Non-pigmented ciliary epithelial cell (primary cell): ENCODE measurements around the gene DOCK1.
A peak's percentile ranks its signal among the peaks of the same experiment; 100 is the strongest.

Experiments
- DNase-seq: peaks from one replicate; pipeline ENCODE4 v3.0.0-alpha.2; 2010; ENCODE audit warnings: low read depth

DOCK1 gene

DNA sequence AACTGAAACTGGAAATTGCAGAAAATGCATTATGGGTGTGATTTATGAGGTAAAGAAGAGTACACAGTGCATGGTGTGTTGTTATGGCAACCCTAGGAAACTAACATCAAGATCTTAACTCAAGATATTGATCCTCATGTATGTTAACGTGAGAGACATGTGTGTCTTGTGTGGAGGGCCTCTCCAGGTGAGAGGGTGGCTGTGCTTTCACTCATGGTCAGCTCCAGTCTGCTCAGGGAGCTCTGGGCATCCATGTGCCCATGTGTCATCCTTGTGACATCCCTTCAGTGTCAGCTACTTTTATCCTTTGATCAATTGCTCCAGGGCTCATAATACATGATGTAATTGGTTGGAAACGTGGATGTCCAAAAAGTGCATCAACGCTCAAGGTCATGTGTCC, 316.1 kb downstream of the DOCK1 start:
- DNase-seq: no peak

DNA sequence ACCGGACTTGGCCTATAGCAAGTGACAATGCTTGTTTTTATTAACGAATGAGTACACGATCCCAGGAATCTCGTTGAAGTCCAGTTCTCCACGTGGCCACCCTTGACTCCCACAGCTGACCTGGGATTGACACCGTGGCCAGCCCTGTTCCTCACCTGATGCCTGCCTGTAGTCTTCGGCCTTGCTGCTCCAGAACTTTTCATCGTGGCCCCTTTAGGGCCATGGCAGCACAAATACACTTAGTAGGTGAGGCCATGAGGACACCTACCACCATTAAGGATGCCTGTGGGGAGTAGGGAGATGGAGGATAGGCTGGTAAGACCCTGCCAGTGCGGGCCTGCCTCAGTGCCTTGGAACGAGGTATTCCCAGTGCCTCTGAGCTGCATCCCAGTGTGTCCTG, 321.8 kb downstream of the DOCK1 start:
- no peak for DNase-seq

DNA sequence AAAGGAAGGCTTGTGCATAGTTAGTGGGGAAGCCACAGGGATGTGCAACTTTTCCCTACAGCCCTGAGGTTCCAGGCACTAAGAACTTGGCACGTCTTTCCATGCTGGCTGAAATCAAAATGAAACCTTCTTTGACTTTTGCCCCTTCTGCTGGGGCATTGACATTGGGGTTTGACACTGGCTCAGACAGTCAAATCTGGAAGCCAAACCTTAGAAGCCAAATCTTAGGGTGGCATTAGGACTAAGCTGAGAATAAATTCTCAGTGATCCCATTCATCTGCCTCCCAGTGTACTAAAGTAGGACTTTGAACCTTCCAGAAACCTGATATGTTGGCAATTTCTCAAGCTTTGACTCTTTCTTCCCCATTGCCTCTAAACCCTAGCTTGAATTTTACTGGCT, 322.4 kb downstream of the DOCK1 start:
- no peak for DNase-seq

DNA sequence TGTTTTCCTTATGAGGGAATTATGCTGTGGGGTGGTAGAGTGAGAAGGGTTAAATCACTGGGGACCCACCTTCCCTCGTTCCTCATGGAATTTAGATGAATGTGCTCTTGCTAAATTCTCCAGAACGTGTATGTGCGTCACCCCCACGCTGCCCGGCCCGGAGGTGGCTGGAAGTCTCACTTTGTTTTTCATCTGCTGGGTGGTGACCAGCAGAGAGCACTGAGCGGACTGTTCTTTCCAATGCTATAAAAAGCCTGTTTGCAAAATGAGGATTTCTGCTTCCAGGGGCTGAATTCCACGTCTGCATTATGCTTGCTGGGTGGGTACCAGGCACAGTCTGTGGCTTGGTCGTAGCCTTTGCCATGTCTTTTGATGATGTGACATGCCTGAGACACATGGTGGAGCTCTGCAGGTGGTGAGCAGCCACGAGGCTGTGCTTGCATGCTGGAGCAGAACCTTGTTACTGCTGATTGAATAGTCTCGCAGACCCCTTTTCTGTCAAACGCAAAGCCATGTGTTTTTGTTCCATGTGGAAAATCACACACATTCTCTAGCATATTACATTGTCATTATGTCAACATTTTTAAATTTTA, 323.1 kb downstream of the DOCK1 start:
- no peak for DNase-seq

DNA sequence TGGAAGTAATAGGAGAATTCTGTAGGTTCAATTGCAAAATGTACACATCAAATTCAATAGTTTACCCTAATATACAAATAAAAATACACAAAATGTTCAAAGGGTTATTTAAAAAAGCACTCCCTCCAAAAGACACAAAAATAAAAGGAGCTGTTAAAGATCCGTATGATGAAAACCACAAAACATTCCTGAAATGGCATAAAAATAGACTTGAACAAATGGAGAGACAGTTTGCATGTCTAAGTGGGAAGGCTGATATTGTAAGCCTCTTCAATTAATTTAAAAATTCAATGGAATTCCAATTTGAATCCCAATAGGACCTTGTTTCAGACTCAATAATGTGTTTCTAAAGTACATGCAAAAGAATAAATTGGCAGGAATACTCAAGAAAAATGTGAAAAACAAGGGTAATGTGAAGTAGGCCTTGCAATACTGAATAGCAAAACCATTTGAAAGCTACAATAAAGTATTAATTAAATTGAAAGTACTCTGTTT, 329.1 kb downstream of the DOCK1 start:
- DNase-seq: no peak

DNA sequence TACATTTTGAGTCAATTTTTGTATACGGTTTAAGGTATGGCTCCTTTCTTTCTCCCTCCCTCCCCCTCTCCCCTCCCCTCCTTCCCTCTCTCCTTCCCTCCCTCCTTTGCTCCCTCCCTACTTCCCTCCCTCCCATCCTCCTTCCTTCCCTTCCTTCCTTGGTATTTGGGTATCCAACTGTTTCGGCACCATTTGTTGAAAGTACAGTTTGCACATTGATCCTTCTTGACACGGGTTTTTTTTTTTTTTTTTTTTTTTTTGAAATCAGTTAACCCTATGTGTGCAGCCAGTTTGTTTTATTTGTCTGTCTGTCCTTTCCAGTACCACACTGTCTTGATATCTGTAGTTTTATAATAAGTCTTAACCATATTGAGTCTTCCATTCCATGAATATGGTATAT, 331.0 kb downstream of the DOCK1 start:
- no peak for DNase-seq

DNA sequence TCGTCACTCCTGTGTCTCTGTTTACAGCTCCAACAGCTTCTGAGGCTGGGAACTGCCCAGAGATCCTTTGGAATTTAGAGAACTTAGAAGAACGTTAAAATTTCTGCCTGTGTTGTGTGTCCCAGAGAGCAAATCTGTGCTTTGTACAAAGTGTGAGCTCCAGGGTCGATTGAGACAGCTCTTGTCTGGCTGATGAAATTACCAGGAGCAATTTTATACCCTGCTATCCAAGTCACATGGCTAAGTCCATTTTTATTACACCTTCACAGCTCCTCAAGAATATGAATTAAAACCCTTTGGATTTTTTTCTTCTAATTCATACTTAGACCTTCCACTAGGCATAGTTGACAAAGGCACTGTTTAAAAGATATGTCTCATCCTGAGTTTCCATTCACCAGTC, 337.7 kb downstream of the DOCK1 start:
- no peak for DNase-seq

DNA sequence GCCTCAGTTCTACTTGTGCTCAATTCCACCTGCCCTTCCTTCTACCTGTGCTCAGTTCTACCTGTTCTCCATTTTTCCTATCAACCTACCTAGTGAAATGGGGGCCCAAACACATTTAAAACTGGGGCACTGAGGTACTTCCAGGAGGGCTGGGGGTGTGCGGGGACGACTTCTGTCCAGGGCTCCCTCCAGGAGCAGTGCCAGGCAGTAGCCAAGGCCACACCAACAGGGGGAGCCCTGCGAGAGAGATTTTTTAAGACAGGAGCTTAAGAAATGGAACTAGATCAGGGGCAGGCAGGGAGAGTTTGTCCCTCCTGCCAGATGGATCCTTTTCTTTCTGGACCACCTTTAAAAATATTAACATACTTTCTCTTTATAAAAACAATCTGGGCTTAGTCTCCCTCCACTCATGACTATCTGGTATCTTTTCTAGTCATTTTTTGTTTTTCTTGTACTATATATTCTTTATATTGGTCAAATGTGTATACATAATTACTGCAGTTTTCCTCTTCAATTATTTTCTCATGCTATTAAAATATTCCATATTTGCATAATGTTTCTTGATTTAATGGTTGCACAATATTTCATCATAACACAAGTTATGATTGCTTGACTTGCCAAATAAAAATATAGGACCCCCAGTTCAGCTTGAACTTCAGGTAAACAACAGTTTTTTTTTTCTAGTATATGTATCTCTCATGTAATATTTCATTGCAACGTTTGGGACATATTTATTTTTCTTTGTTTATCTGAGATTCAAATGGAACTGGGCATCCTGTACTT, 338.5 kb downstream of the DOCK1 start:
- no peak for DNase-seq

DNA sequence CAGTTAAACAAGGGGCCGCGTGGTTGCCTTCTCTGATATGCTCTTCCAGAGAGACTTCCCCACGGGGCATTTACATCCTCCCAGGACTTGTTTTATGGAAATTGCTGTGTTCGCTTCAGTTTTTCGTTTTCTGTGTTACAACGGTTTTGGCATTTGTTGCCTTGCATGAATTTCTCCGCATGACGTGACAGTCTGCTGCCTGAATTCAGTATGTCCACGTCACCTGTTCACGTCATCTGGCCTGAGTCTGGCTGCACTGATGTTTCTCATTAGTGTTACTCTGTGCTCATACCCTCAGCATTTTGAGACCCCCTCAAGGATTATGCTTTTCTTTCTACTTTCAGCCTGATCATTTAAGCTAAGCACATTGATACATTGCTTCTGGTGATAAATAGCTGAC, 340.2 kb downstream of the DOCK1 start:
- DNase-seq: no peak

DNA sequence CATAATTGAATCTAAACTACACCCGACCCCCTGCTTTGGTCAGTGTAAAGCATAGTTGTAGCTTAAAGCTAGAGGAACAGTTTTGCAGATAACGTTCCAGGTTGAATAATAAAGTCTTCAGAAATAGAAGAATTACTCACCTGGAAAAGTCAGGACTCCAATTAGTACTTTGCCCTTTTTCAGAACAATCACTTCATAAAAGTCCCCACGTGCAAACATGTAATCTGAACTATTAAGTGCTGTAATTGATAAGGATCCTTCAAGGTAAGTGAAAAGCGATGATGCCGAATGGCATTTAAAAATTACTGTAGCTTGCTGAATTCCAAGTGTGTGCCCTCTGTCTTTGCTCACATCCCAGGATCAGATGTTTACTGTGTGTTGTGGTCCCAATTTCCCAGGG, 344.8 kb downstream of the DOCK1 start:
- no peak for DNase-seq

DNA sequence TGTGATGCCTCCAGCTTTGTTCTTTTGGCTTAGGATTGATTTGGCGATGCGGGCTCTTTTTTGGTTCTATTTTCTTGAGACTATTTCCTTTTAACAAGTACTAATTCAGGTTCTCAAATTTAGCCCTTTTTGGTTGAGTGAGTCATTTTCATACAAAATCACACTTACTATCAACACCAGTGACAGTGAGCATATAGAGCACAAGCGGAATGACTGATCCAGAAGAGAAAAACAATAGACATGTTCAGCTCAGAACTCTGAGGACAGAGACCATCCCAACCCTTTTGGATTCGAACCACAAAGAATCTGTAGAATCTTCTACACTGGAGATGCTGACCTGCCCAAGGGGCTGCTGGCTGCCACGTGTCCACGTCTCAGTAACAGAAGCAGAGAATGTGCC, 347.6 kb downstream of the DOCK1 start:
- DNase-seq: no peak

DNA sequence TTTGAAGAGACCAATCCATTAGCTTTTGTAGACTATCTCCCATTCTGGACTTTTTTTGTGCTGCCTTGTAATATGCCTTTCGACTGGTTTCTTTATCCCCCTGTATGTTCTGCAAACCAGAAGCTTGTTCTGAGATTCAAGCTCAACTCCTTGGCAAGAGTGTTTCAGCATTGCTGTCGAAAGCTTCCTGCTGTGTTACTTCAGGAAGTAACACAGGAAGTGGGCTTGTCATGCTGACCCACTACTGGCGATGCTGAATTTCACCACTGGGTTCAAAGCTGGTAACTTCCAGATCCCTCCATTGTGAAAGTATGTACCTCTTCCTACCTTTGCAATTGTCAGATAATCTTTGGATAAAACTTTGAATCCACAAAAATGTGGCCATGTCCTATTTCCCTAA, 349.0 kb downstream of the DOCK1 start:
- no peak for DNase-seq

DNA sequence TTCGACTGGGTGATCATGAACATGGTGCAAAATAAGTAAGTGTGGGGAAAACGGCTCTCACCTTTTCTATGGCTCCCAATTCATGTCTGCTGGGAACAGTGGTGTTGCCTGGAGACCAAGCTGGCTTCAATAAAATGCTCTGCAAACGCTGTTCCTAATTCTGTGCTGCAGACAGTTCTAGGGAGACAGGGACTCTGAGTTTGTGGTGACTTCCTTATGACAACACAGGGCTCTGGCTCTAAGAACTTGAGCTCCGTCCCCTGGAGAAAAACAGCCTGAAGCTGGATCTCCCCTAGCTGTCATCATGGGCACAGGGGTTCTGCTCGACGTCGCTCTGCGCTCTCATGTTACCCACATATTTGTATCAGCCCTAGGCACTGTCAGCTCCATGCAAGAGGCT, 352.2 kb downstream of the DOCK1 start:
- no peak for DNase-seq

DNA sequence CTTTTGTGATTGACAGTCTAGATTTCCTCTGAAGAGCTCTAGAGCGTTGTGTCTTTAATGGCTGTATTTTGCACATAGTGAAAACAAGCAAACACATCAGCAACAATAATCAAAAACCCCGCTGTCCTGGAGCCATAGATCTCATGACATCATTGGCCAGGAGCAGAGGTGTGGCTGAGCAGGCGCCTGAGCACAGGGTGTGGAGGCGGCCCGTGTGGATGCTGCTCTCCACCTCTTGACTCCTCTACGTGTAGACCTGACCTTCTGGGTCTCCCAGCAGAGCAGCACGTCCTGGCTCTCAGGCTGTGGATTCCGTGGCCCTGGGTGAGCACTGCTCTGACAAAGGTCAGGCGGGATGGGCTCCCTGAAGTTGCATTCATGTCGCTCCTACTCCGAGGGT, 354.1 kb downstream of the DOCK1 start:
- DNase-seq: no peak

DNA sequence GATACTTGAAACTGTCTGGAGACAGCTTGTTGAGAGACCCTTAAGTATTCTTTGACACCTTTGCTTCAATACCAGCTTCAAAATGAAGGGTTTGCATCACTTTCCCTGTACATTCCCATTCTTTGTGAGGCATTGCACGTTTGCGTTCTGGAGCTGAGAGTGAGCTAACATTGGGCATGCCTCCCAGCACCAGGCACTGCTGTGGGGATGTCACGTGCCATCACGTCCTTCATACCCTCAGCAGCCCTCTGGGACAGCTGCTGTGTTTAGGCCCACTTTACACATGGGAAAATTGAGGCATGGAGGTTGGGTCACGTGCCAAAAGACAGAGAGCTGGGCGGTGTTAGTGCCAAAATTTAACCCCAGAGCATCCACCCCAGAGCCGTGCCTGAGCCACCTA, 357.4 kb downstream of the DOCK1 start:
- no peak for DNase-seq

DNA sequence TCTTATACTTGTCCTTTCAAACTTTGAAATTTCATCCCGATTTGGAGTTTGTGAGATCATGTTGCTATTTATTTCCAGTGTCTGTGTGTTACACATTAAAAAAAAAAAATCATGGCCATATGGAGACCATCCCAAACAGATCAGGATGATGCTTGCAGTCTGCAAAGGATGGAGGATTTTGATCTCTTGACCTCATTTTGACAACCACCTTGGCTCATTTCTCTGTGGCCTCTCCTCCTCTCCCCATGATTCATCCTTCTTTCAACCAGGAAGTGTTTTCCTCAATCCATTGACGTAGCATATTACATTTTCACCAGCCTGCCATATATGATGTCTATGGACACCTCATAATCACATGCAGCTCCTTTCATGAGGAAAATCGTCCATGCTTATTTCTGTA, 360.1 kb downstream of the DOCK1 start:
- DNase-seq: no peak

DNA sequence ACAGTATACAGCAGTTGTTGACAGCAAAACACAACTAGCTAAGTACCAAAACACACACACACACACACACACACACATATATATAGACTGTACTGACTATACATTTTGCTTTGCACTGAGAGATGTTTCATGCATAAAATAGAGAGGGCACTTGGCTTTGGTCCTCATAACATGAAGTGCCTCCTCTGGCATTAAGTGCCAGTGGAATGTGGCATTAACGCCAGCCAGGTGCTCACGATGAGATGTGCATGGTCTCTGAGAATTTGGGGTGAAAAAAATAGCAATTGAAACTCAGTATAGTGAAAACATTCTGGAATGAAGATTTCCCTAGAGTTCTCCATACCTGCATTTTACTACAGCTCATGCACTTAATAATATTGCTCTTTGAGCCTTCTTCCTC, 361.2 kb downstream of the DOCK1 start:
- DNase-seq: no peak

DNA sequence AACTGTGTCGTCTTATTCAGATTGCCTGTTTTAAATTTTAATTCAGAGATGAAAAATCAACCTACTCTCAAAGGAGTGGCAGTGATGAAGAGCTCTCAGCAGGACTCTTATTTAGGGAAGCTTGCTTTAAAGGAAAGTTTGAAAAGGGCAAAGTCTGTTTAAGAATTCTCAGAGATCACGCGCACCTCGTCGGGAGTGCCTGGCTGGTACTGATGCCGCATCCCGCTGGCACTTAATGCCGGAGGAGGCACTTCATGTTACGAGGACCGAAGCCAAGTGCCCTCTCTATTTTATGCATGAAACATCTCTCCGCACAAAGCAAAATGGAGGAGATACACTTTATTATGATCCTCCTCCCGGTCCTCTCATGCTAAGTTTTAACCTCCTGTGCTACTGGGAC, 362.2 kb downstream of the DOCK1 start:
- DNase-seq: no peak

DNA sequence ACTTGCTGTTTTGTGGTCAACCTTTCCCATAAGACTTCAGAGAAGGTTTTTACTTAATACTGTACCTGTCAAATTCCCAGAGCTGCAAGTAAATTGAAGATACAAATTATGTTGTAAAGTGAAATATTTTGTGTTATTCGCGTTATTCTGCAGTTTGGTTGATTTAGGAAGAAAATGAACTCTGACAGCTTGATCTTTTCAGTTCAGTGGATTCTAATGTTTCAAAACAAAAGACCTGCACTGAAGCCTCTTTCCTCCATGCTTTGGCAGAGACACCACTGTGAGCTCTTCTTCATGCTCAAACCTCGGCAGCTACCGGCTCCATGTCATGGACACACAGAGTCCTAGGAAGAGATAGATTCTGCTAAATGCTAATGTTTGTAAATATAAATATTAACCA, 366.8 kb downstream of the DOCK1 start:
- no peak for DNase-seq

DNA sequence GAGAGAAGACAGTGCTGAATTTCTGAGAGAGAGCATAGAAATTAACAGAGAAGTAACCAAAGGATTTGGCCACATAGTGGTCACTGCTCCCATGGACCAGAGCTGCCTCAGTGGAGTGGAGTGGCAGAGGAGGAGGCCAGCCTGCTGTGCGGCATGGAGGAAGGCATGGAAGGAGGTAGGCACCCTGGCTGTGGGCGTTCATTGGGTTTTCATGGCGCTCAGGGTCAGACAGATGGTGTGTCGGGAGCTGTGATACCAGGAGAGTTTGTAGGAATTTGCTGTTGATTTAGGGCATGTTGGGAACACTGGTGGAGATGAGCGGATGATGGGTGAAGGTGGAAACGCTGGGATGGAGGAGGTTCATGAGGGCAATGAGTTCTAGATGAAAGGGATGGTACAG, 370.0 kb downstream of the DOCK1 start:
- DNase-seq: no peak

DNA sequence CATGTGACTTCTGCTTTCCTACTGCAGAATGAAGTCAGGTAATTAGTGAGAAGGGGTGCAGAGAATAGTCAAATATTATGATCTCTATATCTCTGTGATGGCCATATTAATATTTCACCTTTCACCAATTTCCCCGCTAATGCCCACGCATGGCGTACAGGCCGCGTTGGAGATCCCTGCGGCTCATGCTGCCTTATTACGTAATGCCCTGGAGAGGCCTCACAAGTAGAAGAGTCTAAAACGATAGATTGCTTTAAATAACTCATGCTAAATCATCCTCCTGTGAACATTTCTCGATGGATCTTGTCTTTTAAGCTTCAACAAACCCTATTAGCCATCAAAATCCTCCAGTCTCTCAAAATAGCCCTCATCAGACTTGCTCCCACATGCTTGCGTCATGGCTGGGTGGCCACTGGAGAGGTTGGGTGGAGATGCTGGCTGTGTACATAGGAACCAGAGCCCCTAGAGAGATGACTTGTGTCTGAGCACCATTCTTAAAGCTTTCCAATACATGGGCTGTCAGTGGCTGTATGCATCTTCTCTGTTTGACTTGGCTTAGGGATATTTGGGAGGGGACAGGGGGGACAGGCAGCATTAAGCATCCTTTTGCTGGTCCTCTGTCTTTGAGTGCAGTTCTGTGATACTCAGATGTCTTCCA, 370.7 kb downstream of the DOCK1 start:
- DNase-seq: no peak

DNA sequence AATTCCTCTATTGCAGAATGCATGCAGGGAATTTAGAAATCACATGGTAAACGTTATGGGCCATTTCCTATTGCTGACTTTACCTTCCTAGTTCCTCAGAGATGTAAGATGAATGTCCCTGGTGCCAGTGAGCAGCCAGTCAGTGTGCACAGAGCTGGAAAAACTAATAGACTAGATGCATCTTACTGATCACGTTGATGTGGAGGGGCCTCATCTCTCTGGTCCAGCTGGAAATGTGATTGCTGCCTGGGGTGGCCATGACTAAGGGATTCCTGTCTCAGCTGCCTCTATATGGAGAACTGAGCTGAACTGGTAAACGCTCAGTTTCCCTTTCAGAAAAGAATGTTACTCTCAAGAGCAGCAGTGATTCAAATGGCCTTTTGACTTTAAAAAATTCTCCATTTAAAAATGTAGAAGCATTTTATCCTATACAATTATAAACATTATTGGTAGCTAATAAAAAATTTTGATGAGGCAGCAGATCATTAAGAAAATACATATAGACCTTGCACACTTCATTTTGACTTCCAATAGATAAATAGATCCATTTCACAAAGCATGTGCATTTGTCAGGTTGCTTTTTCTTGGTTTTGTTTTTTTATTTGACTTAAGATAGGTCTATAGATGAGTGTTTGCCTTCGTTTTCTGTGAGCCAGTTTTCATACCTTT, 371.7 kb downstream of the DOCK1 start:
- DNase-seq: no peak

DNA sequence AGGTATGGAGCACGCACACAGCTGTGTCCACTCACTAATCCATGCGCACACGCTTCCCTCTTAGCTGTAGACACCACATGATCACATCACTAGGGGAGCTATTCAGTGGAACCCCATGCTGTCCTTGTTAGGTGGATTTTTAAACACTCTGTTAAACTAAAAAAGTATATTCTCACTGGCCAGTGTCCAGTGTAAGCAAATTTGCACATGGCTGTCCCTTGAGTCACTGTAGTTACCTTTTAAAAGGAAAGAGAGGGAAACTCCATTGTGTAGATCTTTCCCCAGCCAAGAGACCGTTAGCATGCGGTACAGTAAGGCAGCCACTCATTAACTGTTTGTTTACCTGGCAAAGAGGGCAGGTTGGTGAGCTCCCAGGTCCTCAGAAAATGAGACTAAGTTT, 372.8 kb downstream of the DOCK1 start:
- DNase-seq: peak; percentile 32
